Stimulated activated CD4-positive, alpha-beta T cell treated with anti-CD3 and anti-CD28 coated beads, Interleukin-15, amount 100 ng/mL, for 48 hours (primary cell): ENCODE measurements around the gene HORMAD2.

Experiments used
- DNase-seq, 2 donors: peaks; one replicate each; pipeline ENCODE4 v3.0.0-alpha.2; 2020; ENCODE audit warnings: low read depth in 2 of 2

Gene HORMAD2

DNA sequence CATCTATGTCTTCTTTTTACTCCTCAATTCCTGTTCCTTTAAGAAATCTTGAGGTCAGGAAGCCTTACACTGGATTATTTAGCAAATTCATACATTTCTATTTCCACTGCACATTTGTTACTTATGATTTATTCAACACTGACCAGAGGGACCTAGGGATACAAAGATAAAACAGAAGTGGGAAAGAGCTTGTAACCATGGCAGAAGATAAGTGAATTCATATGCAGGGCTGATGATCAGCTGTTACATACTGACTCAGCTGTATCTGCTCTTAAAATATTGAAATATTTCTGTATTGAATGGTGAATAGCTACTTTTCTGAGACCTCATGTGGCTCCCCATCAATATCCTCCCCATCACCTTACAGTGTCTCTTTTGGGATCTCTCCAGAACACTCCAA lies 25.2 kb downstream of the HORMAD2 start:
- DNase-seq = no peak

DNA sequence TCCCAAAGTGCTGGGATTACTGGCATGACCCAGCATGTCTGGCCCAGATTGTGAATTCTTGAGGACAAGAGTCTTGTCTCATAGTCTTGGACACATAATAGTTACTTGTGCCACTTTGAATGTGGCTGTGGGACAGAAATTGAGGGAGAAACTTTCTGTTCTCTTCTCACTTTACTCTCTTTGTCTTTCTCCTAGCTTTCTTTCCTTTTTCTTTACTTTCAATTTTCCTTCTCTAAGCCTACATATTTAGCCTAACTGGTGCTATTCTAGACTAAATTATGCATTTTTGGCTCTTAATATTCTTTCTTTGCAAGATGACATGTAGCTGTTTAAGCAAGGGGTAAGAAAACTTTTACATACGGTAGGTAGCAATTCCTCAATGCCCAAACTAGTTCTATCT lies 33.2 kb downstream of the HORMAD2 start:
- no peak for DNase-seq

- no peak for DNase-seq
Observed at GRCh38 chr22:30114361-30114760, 34.1 kb downstream of the HORMAD2 start.

DNA sequence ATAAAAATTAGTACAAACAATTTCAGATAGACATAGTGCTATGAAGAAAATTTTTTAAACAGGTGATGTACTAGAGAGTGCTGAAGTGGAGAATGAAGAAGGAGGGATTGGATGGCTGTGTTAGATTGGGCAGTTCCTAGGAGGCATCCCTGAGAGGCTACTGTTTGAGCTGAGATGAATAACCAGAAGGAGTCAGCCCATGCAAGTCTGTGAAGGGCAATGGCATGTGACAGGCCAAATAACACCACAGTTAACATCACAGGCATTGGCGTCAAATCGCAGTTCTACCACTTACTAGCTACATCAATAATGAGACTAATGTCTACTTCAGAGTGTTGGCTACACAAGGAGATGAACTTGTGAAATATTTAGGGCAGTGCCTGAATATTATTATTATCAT lies 35.4 kb downstream of the HORMAD2 start:
- DNase-seq = no peak

- DNase-seq = no peak
Observed at GRCh38 chr22:30116362-30117117, 36.3 kb downstream of the HORMAD2 start.

DNA sequence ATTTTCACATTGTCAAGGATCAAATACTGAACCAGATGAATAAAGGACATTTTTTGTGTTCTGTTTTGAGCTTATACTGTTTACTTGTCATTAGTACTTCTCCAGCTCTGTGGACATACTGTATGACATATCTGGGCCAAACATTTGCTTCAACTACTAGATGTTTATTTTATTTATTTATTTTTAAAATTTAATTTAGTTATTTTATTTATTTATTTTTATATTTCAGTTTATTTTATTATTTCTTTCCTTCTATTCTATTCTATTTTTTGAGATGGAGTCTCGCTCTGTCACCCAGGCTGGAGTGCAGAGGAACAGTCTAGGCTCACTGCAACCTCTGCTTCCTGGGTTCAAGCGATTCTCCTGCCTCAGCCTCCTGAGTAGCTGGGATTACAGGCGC lies 37.0 kb downstream of the HORMAD2 start:
- no peak for DNase-seq

DNA sequence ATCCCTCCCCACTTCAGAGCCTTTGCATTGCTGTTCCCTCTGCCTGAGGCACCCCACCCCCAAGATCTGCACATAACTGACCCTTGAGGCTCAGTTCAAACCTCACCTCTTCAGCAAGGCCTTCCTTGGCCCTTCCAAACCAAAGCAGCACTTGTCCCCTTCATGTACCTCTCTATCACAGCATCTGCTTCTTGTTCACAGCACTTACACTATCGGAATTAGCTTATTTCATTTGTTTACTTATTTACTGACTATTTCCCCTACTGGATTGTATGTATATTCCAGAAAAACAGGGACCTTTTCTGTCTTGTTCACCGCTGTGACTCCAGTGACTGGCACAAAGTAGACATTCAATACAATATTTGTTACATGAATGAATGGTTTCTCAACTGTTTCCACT lies 38.0 kb downstream of the HORMAD2 start:
- no peak for DNase-seq

GRCh38 chr22:30121960-30122359 lies 41.7 kb downstream of the HORMAD2 start:
- no peak for DNase-seq

GRCh38 chr22:30123463-30123862 lies 43.2 kb downstream of the HORMAD2 start:
- no peak for DNase-seq

DNA sequence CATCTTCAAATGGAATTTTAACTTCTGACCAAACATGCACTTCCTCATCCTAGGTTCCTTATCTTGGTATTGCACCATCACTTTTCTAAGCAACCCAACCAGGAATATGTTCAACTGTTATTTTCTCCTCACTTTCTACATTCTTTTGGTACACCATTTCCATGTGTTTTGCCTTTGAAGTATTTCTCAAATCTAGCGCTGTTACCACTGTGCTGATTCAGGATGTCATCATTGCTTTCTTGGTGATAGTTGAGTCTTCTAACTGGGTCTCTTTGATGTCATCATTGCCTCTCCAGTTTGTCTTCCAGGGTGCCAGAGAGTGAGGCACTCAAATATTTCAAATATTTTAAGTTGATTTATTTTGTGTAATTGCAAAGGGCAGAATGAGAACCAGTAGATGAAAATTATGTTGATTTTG lies 47.5 kb downstream of the HORMAD2 start:
- no peak for DNase-seq

GRCh38 chr22:30128511-30128910 lies 48.2 kb downstream of the HORMAD2 start:
- no peak for DNase-seq

GRCh38 chr22:30129636-30130035 lies 49.4 kb downstream of the HORMAD2 start:
- no peak for DNase-seq

DNA sequence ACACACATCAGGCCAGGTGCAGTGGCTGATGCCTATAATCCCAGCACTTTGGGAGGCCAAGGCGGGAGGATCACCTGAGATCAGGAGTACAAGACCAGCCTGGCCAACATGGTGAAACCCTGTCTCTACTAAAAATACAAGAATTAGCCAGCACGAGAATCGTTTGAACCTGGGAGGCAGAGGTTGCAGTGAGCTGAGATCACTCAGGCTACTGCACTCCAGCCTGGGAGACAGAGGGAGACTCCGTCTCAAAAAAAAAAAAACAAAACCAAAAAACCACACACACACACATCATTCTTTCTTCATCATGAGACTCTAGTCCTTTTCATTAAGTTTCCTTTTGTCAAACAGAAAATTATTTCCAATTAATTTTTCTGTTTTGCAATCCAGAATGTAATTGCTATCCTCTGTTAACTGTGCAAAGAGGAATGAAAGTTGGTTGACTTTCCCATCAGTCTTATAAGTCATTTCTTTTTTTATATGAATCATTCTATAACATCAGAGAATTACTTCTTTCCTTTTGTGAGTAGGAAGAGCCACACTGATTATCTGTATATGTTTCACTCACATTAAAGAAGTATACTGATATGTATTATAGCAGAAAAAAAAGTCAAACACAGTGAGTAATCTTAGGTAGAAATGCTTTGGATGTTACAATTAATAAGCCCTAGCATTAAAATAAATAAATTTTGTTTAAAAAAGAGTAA lies 52.2 kb downstream of the HORMAD2 start:
- DNase-seq = no peak

DNA sequence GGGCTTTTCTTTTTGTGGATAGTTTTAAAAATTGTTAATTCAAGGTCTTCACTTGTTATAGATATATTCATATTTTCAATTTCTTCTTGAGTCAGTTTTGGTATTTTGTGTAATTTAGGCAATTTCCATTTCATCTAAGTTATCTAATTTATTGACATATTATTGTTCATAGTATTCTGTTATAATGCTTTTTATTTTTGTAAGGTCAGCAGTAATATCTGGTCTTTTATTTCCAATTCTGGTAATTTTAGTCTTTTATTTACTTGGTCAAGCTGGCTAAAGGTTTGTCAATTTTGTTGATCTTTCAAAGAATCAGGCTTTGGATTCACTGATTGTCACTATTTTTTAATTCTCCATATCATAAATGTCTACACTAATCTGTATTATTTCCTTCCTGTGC lies 60.1 kb downstream of the HORMAD2 start:
- no peak for DNase-seq

DNA sequence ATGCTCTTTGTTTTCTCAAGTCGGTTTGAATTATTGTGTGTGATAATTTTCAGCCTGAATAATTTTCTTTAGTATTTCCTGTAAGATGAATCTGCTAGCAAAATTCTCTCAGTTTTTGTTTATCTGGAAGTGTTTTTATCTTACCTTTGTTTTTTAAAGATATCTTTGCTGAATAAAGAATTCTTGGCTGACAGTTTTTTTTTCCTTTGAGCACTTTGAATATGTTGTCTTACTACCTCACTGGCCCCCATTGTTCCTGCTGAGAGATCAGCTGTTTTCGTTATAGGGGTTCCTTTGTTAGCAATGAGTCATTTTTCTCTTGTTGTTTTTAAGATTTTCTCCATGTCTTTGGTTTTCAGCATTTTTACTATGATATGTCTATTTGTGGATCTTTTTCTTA lies 63.0 kb downstream of the HORMAD2 start:
- no peak for DNase-seq

DNA sequence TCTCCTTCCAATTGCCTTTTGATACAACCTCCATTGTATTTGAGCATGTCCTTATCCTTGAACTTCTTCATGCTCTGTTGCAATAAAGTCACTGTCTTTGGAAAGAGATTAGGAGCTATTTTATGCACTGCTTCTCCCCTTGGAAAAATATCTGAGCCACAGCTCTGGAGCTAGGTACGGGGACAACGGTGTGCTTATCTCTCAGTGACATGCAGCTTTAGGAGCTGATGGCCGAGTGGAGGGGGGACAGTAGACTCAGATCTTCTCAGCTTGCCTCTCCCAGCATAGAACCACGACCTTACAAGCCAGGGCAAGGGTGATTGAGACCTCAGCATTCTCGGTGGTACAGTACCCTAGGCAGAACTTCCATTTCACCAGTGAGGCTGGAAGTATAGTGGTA lies 64.1 kb downstream of the HORMAD2 start:
- no peak for DNase-seq

- DNase-seq = no peak
Observed at GRCh38 chr22:30150212-30150611, 69.9 kb downstream of the HORMAD2 start.

- no peak for DNase-seq
Observed at GRCh38 chr22:30158277-30158676, 78.0 kb downstream of the HORMAD2 start.

GRCh38 chr22:30158744-30159500 lies 78.7 kb downstream of the HORMAD2 start:
- no peak for DNase-seq

DNA sequence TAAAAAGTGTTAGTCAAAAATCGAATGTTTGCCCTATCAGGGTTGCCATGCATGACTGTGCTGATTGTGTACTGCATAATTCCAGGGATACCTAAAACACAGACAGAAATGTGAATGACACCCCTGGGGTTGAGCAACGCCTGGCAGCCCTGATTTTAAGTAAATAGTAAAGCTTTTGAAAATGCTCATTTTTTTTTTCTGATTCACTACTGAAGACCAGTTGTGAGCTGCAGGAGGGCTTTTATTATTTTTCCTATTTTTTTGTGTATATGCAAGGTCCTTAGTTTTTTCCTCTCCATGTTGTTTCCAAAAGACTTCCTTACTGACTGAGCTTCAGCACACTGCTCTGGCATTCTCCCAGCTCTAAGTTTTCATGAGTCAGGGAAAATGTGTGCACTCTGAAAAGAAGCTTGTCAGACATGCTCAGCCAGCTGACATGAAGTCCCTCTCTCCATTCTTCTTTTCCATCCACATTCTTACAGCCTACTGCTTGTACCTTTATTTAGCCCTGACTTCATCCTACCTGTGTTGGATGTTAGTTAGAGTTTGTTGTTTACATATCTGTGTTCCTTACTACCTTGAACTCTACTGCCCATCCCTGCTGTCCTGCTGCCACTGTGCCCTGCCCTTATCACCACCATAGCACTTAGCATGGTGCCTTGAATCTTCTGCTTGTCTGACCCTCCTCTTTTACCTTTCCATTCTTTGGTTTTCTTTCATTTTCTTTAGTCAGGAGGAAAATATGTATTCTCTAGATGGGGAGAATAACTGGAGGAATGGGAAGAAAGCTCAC lies 79.5 kb downstream of the HORMAD2 start:
- no peak for DNase-seq

- no peak for DNase-seq
Observed at GRCh38 chr22:30161051-30161469, 80.8 kb downstream of the HORMAD2 start.

- no peak for DNase-seq
Observed at GRCh38 chr22:30167296-30167695, 87.0 kb downstream of the HORMAD2 start.
